HCT116 (cell line): ENCODE results near the gene ANAPC2. TPM values are rescaled to one million over a fixed set of nuclear protein-coding genes. Genes with fewer than 3 reads are reported as not detected.

Source experiments
- ATAC-seq: fragments of 200-7000 bp; cut with Tn5 transposase; 2 replicates; pipeline ENCODE4 v1.9.1; 2020; ENCODE audit warnings: mild to moderate bottlenecking, moderate library complexity
- BruUV-seq: library from RNA; stranded (reverse); fragments of 400-500 nt; replicated peaks from 2 replicates; lab custom pipeline; 2021; lab: Mats Ljungman, UMichigan
- CTCF ChIA-PET: fragments of 300-600 bp; sonication (Branson Sonifier 250); formaldehyde crosslinking; loops from one replicate; lab custom pipeline; 2021; ENCODE audit warnings: antibody characterized with exemption; lab: Charles Lee
- POLR2A ChIA-PET: fragments of 300-600, 350-600 bp; sonication (Branson Sonifier 250); formaldehyde crosslinking; loops from one replicate; lab custom pipeline; 2021; ENCODE audit warnings: antibody characterized with exemption; lab: Charles Lee
- RAD21 ChIA-PET, 2 experiments: fragments of 300-600 bp; sonication (Branson Sonifier 250); formaldehyde crosslinking; loops; one replicate each; lab custom pipeline; 2023; ENCODE audit warnings: low total read pairs in 2 of 2; ENCODE audit not compliant: uncharacterized antibody in 2 of 2, unreplicated experiment in 2 of 2, low non-redundant PET in 1 of 2; lab: Charles Lee
- DNase-seq: peaks from one replicate; pipeline ENCODE4 v3.0.0-alpha.2; 2010; ENCODE audit warnings: low read depth, low spot score
- H2AFZ ChIP-seq: fragments of 200-600 bp; shearing (Covaris generic), sonication (generic); 2 replicates; pipeline ENCODE4 v1.6.1; 2017; ENCODE audit warnings: low read depth, mixed run types, mixed read lengths, antibody characterized with exemption, low read length; ENCODE audit not compliant: poor library complexity, severe bottlenecking
- H3K27ac ChIP-seq: 2 replicates; pipeline ENCODE4 v1.5.1; 2012; ENCODE audit warnings: low read depth, low read length
- H3K27me3 ChIP-seq: fragments of 200-600 bp; sonication (generic); 2 replicates; pipeline ENCODE4 v1.6.1; 2016; ENCODE audit warnings: mixed run types, low read length, mixed read lengths; ENCODE audit not compliant: insufficient read depth
- H3K36me3 ChIP-seq, 2 experiments: fragments of 200-500 bp in 1 of 2; fragments of 200-600 bp in 1 of 2; sonication (Bioruptor generic) in 1 of 2; sonication (generic) in 1 of 2; 2 replicates each; pipeline versions ENCODE4 v1.5.1 to v1.6.1; 2014 to 2016; ENCODE audit warnings: low read length in 2 of 2, inconsistent platforms in 1 of 2, mixed read lengths in 1 of 2, mixed run types in 1 of 2; ENCODE audit not compliant: insufficient read depth in 2 of 2, control insufficient read depth in 1 of 2
- H3K4me1 ChIP-seq, 2 experiments: fragments of 200-600 bp in 1 of 2; sonication (generic) in 1 of 2; 2 replicates each; pipeline versions ENCODE4 v1.5.1 to v1.6.1; 2012 to 2017; ENCODE audit warnings: low read length in 2 of 2, inconsistent platforms in 1 of 2, mild to moderate bottlenecking in 1 of 2, mixed read lengths in 1 of 2, mixed run types in 1 of 2, moderate library complexity in 1 of 2; ENCODE audit not compliant: insufficient read depth in 2 of 2, control insufficient read depth in 1 of 2
- H3K4me2 ChIP-seq: fragments of 200-600 bp; sonication (generic); 2 replicates; pipeline ENCODE4 v1.6.1; 2017; ENCODE audit warnings: mixed run types, low read length, mixed read lengths
- H3K4me3 ChIP-seq, 2 experiments: fragments of 200-600 bp in 1 of 2; sonication (generic) in 1 of 2; replicated peaks in 1 of 2; 2 replicates each; pipeline ENCODE4 v1.5.1; 2011 to 2016; ENCODE audit warnings: low read length in 2 of 2, control low read depth in 1 of 2, low read depth in 1 of 2, mild to moderate bottlenecking in 1 of 2, mixed read lengths in 1 of 2, mixed run types in 1 of 2
- H3K79me2 ChIP-seq: fragments of 200-600 bp; sonication (generic); 2 replicates; pipeline ENCODE4 v1.6.1; 2017; ENCODE audit warnings: mild to moderate bottlenecking, mixed run types, low read length, moderate library complexity, mixed read lengths; ENCODE audit not compliant: insufficient read depth
- H3K9ac ChIP-seq: fragments of 200-600 bp; sonication (generic); 2 replicates; pipeline ENCODE4 v1.6.1; 2016; ENCODE audit warnings: low read length, mixed read lengths
- H3K9me2 ChIP-seq: fragments of 200-600 bp; sonication (generic), shearing (Covaris generic); 2 replicates; pipeline ENCODE4 v1.6.1; 2017; ENCODE audit warnings: mixed run types, mild to moderate bottlenecking, moderate library complexity; ENCODE audit not compliant: insufficient read depth
- H3K9me3 ChIP-seq, 2 experiments: fragments of 200-500 bp in 1 of 2; fragments of 200-600 bp in 1 of 2; sonication (Bioruptor generic) in 1 of 2; sonication (generic) in 1 of 2; 2 replicates each; pipeline ENCODE4 v1.6.1; 2014 to 2017; ENCODE audit warnings: low read length in 2 of 2, mixed read lengths in 2 of 2, inconsistent platforms in 1 of 2, low read depth in 1 of 2, mild to moderate bottlenecking in 1 of 2, mixed run types in 1 of 2, moderate library complexity in 1 of 2; ENCODE audit not compliant: control insufficient read depth in 1 of 2, insufficient read depth in 1 of 2
- H4K20me1 ChIP-seq: fragments of 200-600 bp; sonication (generic), shearing (Covaris generic); 2 replicates; pipeline ENCODE4 v1.6.1; 2017; ENCODE audit warnings: mixed run types, mild to moderate bottlenecking, moderate library complexity; ENCODE audit not compliant: insufficient read depth
- CBX3 ChIP-seq: IDR thresholded peaks from 2 replicates; pipeline ENCODE4 v1.6.1; 2012; ENCODE audit warnings: low read depth
- ELF1 ChIP-seq: IDR thresholded peaks from 2 replicates; pipeline ENCODE4 v1.6.1; 2012; ENCODE audit warnings: low read depth, borderline replicate concordance
- POLR2A ChIP-seq: IDR thresholded peaks from 2 replicates; pipeline ENCODE4 v1.7.0; 2011; ENCODE audit warnings: borderline replicate concordance; ENCODE audit not compliant: insufficient read depth, insufficient read length; ENCODE audit errors: extremely low read depth
- POLR2AphosphoS5 ChIP-seq: IDR thresholded peaks from 2 replicates; pipeline ENCODE4 v1.6.1; 2011; ENCODE audit warnings: mild to moderate bottlenecking, low read depth, low read length, moderate library complexity
- RAD21 ChIP-seq: IDR thresholded peaks from 2 replicates; pipeline ENCODE4 v1.6.1; 2012; ENCODE audit warnings: low read depth, mild to moderate bottlenecking
- TCF7L2 ChIP-seq: IDR thresholded peaks from 2 replicates; pipeline ENCODE4 v1.7.0; 2011; ENCODE audit warnings: borderline replicate concordance, inconsistent platforms; ENCODE audit not compliant: insufficient read depth, insufficient read length; ENCODE audit errors: extremely low read depth
- ZBTB33 ChIP-seq: IDR thresholded peaks from 2 replicates; pipeline ENCODE4 v1.6.1; 2011; ENCODE audit warnings: mild to moderate bottlenecking, low read length, moderate library complexity; ENCODE audit not compliant: insufficient replicate concordance; ENCODE audit errors: extremely low read depth
- ZFX ChIP-seq: fragments of 450-650 bp; IDR thresholded peaks from 2 replicates; pipeline ENCODE4 v1.6.1; 2017
- ZNF274 ChIP-seq: fragments of 200-500 bp; sonication (Bioruptor generic); IDR thresholded peaks from 2 replicates; pipeline ENCODE4 v1.6.1; 2014; ENCODE audit warnings: mild to moderate bottlenecking, low read depth, low read length, inconsistent platforms
- intact Hi-C: fragments of 100-400 bp; cut with micrococcal nuclease; formaldehyde crosslinking; loops from 2 replicates; pipeline ENCODE4 v1.10.0; 2022
- total RNA-seq: library from RNA; stranded (reverse); gene quantifications from one replicate; pipeline ENCODE4 v1.2.1, GENCODE V29; 2021; ENCODE audit not compliant: unreplicated experiment

Gene ANAPC2
- total RNA-seq, 1 experiment from 2014 or later: 75.5 TPM

DNA sequence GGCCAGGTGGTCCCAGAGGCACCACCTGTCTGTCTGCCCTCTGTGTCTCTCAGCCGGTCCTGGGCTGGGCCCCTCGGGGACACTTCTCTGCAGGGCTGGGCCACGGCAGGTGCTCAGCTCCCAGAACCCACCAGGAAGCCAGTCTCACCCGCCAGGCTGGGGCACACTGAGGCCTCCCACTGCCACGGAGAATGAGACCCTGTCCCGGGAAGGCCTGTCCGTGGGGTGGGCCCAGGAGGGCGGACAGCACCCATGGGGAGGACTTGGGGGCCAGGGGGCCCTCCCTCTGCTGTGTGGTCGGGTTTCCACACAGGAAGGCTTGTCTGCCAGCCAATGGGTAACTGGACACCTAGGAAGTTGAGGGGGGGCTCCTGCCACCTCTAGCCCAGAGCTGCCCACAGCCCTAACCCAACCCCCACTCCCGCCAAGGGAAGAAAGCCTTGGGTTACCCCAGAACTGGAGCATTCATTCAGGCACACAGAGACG, 48.6 kb upstream of the ANAPC2 start:
- Histone ChIP-seq H3K9me3 (no peaks in the 10 kb centered on the region), H3K9ac (peak overlapping the region; percentile 30; the same call in 1 of the 2 replicates), H2AFZ (no peak overlapping the region), H3K4me2 (peak overlapping the region; percentile 79), H3K4me1 (peaks cover 23 to 40% of the 10 kb centered on the region in 2 experiments), H3K79me2 (peaks cover 21% of the 10 kb centered on the region), H3K36me3 (peaks cover under 1 to 4% of the 10 kb centered on the region in 2 experiments; a peak in 3 of 4 replicates), H3K27me3 (no peaks in the 10 kb centered on the region), H3K9me2 (no peaks in the 10 kb centered on the region), H3K27ac (peak overlapping the region; percentile 58; the same call in 1 of the 2 replicates), H4K20me1 (peaks cover 4% of the 10 kb centered on the region; the same call in 1 of the 2 replicates), H3K4me3 (peak overlapping the region in 1 of 2 experiments; percentile 28; a peak in 1 of 4 replicates)
- ChIA-PET RAD21 (interaction anchor here (0.6 to 0.7 kb wide), 3 partner anchors 48 to 119 kb away, joined by 3 to 4 read pairs (median 3); no protein-coding TSS in a partner anchor), CTCF (interaction anchor here (0.5 to 2.8 kb wide), 43 partner anchors 9 to 459 kb away, joined by 3 to 43 read pairs (median 4); partner anchors contain the start of genes ANAPC2, CYSRT1, LRRC26 and MAN1B1), POLR2A (interaction anchor here (0.6 to 1.3 kb wide), 5 partner anchors 9 to 150 kb away, joined by 3 to 5 read pairs (median 4); partner anchors contain the start of genes MAN1B1 and RNF224)
- DNase-seq: no peak
- no peak for ATAC-seq
- BruUV-seq: no TSS peak
- TF ChIP-seq ZBTB33 (no peak), POLR2A (no peak), CBX3 (no peak), ZNF274 (no peak), ZFX (no peak), TCF7L2 (no peak), ELF1 (no peak), POLR2AphosphoS5 (no peak), RAD21 (no peak)
- intact Hi-C loops: no loop called here
